Heart left ventricle (tissue), 13 donors: ENCODE results near the gene RGMA.

Experiments
- CTCF ChIP-seq, 12 donors: fragments of 200-600 bp; sonication (generic) in 4 of 12; IDR thresholded peaks; one replicate each; pipeline versions ENCODE4 v1.5.0 to v1.8.0; 2018 to 2022; ENCODE audit warnings: antibody characterized with exemption in 12 of 12, mild to moderate bottlenecking in 5 of 12
- POLR2A ChIP-seq, 2 donors: fragments of 450-650 bp; IDR thresholded peaks; one replicate each; pipeline ENCODE4 v1.6.1; 2017; ENCODE audit warnings: antibody characterized with exemption in 2 of 2, mild to moderate bottlenecking in 2 of 2, moderate library complexity in 2 of 2
- donor health status: ischemic (EF 13 %, LVEDD 7.1; RV severe dilation, severe dysfunction).
- donor health status: DM: no; HTN: yes; CAD: no.
- donor health status: DM: no; HTN: no; CAD: no.
- donor health status: ischemic (EF 25% LVEDD 6.9; RV normal size, moderate dysfunction).
- donor health status: ischemic (EF 25% LVEDD 5.7; RV mildly dilated, moderate dysfunction).
- donor health status: ischemic (EF 35%, LVEDD 5.7; RV mildly dilated, moderate dysfunction).
- donor health status: nonischemic (EF 11% LVEDD 7.7; RV severe dilation, severe dysfunction).
- donor health status: DM: yes; HTN: yes; CAD: no.
- donor health status: PGD.
- donor health status: ischemic (EF 29% LVEDD 5.4; RV normal size, mild dysfunction).
- donor health status: nonischemic (EF 23%, LVEDD 6.1; RV moderate dilation, normal function).

GRCh38 chr15:93046120-93046519 lies 42.9 kb downstream of the RGMA start:
- TF ChIP-seq CTCF (IDR thresholded peaks at IDR 0.05) (no peak), POLR2A (IDR thresholded peaks at IDR 0.05) (no peak)
